Stomach (tissue), 9 donors: ENCODE data around the gene WLS. TPM values are rescaled to one million over a fixed set of nuclear protein-coding genes. Genes with fewer than 3 reads are reported as not detected.

Experiments
- DNase-seq, 2 donors: peaks; one replicate each; pipeline versions ENCODE4 v3.0.0 to v3.0.0-alpha.2; 2013 to 2019
- H3K27ac ChIP-seq, 5 donors: fragments of 200-600 bp in 4 of 5; sonication (generic) in 4 of 5; one replicate each; pipeline ENCODE4 v1.5.1; 2013 to 2019; ENCODE audit warnings: mild to moderate bottlenecking in 1 of 5, moderate library complexity in 1 of 5
- H3K27me3 ChIP-seq, 3 donors: fragments of 200-600 bp; sonication (generic); one replicate each; pipeline ENCODE4 v1.5.1; 2017 to 2019; ENCODE audit warnings: mixed run types in 1 of 3
- H3K36me3 ChIP-seq, 4 donors: fragments of 200-600 bp; sonication (generic); 1 replicate in 3 of 4; 2 replicates in 1 of 4; pipeline ENCODE4 v1.5.1; 2016 to 2019
- H3K4me1 ChIP-seq, 4 donors: fragments of 200-600 bp; sonication (generic); one replicate each; pipeline ENCODE4 v1.5.1; 2016 to 2019
- H3K4me3 ChIP-seq, 4 donors: fragments of 200-600 bp; sonication (generic) in 3 of 4; one replicate each; pipeline ENCODE4 v1.5.1; 2016 to 2019; ENCODE audit warnings: mild to moderate bottlenecking in 1 of 4
- H3K9me3 ChIP-seq, 4 donors: fragments of 200-600 bp; sonication (generic); one replicate each; pipeline ENCODE4 v1.5.1; 2016 to 2019
- EP300 ChIP-seq: sonication (generic); formaldehyde crosslinking; IDR thresholded peaks from one replicate; pipeline ENCODE4 v1.6.1; 2017; ENCODE audit warnings: antibody characterized with exemption
- POLR2A ChIP-seq, 4 donors: fragments of 450-650 bp; IDR thresholded peaks; one replicate each; pipeline ENCODE4 v1.6.1; 2016; ENCODE audit warnings: antibody characterized with exemption in 4 of 4, control low read depth in 2 of 4, mild to moderate bottlenecking in 1 of 4, moderate library complexity in 1 of 4
- POLR2AphosphoS5 ChIP-seq, 3 donors: sonication (generic); formaldehyde crosslinking; IDR thresholded peaks; one replicate each; pipeline ENCODE4 v1.6.1; 2016; ENCODE audit warnings: antibody characterized with exemption in 3 of 3
- WGBS, 5 donors: extraction: QIAGEN DNeasy Blood & Tissue Kit in 3 of 5; methylation state at CpG; one replicate each; pipeline versions ENCODE4 v1.1.5 to v1.1.7; 2013 to 2018; 5-methylcytosine and 5-hydroxymethylcytosine counted together
- intact Hi-C: fragments of 100-400 bp; cut with DNase I; formaldehyde crosslinking; loops from one replicate; pipeline ENCODE4 v1.15.1; 2023; ENCODE audit warnings: low total_unique reads
- polyA plus RNA-seq, 3 donors: library from polyadenylated mRNA; stranded (reverse); fragments of 200-250 nt; gene quantifications; one replicate each; pipeline ENCODE4 v1.2.3, GENCODE V29; 2013
- total RNA-seq, 5 donors: library from RNA; depleted of rRNA; stranded (reverse); fragments of >200 nt; gene quantifications; one replicate each; pipeline versions ENCODE4 v1.1.0 to v1.2.3, GENCODE V29; 2014 to 2016
- TF ChIP-seq, protein P1 (sequence below), 7 experiments: fragments of 450-650 bp in 4 of 7; fragments of 200-600 bp in 3 of 7; sonication (generic) in 3 of 7; IDR thresholded peaks; one replicate each; pipeline ENCODE4 v1.5.1; 2016 to 2019; ENCODE audit warnings: antibody characterized with exemption in 7 of 7, control low read depth in 2 of 7, mild to moderate bottlenecking in 1 of 7
- donor health status: healthy with polysubstance abuse.
- donor health status: Bipolar disorder and iron deficiency.
- donor health status: healthy.

The WLS gene
- total and polyA plus RNA-seq, 8 donors: 17.9 to 194 (median 66.8) TPM

DNA sequence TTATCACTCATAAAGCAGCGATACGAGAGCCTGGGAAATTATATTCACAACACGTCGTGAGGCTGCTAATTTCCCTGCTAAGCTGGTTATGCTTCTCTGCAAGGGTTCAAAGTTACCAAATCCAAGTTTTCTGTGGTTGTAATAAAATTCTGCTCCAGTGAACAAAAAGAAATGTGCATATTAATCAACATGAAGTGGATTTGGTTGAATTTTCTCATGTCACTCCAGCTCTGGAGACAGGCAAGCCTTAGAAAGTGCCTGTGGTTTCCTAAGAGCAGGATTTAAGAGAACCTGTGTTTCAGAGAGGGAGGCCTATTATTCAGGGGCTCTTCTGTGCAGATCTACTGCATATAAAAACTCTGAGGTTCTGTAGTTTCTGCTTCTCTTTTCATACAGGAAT is 87.5 kb downstream of the WLS start:
- Histone ChIP-seq H3K27ac (peak overlapping the region in 4 of 5 donors; percentile 68 to 82 (median 78)), H3K27me3 (no peaks in the 10 kb centered on the region), H3K9me3 (no peaks in the 10 kb centered on the region), H3K36me3 (peaks cover 15 to 46% (median 38%) of the 10 kb centered on the region in 4 donors), H3K4me1 (peaks cover 25 to 71% (median 52%) of the 10 kb centered on the region in 4 donors), H3K4me3 (peak overlapping the region in 1 of 4 donors; percentile 6)
- TF ChIP-seq, protein P1, sequence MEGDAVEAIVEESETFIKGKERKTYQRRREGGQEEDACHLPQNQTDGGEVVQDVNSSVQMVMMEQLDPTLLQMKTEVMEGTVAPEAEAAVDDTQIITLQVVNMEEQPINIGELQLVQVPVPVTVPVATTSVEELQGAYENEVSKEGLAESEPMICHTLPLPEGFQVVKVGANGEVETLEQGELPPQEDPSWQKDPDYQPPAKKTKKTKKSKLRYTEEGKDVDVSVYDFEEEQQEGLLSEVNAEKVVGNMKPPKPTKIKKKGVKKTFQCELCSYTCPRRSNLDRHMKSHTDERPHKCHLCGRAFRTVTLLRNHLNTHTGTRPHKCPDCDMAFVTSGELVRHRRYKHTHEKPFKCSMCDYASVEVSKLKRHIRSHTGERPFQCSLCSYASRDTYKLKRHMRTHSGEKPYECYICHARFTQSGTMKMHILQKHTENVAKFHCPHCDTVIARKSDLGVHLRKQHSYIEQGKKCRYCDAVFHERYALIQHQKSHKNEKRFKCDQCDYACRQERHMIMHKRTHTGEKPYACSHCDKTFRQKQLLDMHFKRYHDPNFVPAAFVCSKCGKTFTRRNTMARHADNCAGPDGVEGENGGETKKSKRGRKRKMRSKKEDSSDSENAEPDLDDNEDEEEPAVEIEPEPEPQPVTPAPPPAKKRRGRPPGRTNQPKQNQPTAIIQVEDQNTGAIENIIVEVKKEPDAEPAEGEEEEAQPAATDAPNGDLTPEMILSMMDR (IDR thresholded peaks at IDR 0.05): no peak
- TF ChIP-seq POLR2AphosphoS5 (IDR thresholded peaks at IDR 0.05): no peak
- no peak for TF ChIP-seq EP300
- no peak for TF ChIP-seq POLR2A (IDR thresholded peaks at IDR 0.05)
- no peak for DNase-seq
- 38 to 57% (median 47%) methylated on average over 4 of the region's 4 CpGs for WGBS, 5 donors
- intact Hi-C loops: no loop called here

DNA sequence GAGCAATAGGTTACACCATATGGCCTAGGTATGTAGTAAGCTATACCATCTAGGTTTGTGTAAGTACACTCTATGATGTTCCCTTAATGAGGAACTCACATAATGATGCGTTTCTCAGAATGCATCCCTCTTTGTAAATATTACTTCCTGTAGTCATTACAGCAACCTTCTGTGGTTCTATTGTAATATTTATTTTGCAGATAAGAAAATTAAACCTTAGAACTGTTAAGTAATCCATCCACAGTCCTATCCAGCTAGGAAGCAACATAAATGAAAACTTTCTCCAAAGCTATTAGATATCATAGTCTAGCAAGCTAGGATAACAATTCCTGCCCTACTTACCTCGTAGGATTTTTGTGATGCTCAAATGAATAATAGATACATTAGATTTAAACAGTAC is 88.7 kb downstream of the WLS start:
- intact Hi-C loops: no loop called here
- no peak for DNase-seq
- no peak overlapping the region for H3K4me3 ChIP-seq
- no peaks in the 10 kb centered on the region for H3K27me3 ChIP-seq
- WGBS, 5 donors: 16 to 48% (median 42%) methylated on average over 2 of the region's 2 CpGs
- H3K4me1 ChIP-seq: peaks cover 25 to 71% (median 52%) of the 10 kb centered on the region in 4 donors
- no peak for TF ChIP-seq EP300
- TF ChIP-seq POLR2A (IDR thresholded peaks at IDR 0.05): no peak
- peak in 1 of 3 donors; percentile 38 for TF ChIP-seq POLR2AphosphoS5 (IDR thresholded peaks at IDR 0.05)
- TF ChIP-seq, protein P1 (IDR thresholded peaks at IDR 0.05): no peak
- H3K36me3 ChIP-seq: peaks cover 3 to 40% (median 29%) of the 10 kb centered on the region in 4 donors
- peak overlapping the region in 3 of 5 donors; percentile 36 to 78 (median 62) for H3K27ac ChIP-seq
- H3K9me3 ChIP-seq: no peaks in the 10 kb centered on the region

GRCh38 chr1:68142461-68142860 is 89.9 kb downstream of the WLS start:
- TF ChIP-seq, protein P1 (IDR thresholded peaks at IDR 0.05): no peak
- TF ChIP-seq POLR2AphosphoS5 (IDR thresholded peaks at IDR 0.05) (no peak), POLR2A (IDR thresholded peaks at IDR 0.05) (no peak), EP300 (no peak)
- Histone ChIP-seq H3K4me1 (peaks cover 25 to 64% (median 49%) of the 10 kb centered on the region in 4 donors), H3K9me3 (no peaks in the 10 kb centered on the region), H3K27ac (peak overlapping the region; percentile 6 to 78 (median 62)), H3K4me3 (no peak overlapping the region), H3K36me3 (peaks cover 0 to 37% (median 27%) of the 10 kb centered on the region in 4 donors), H3K27me3 (no peaks in the 10 kb centered on the region)
- peak in 1 of 2 donors; percentile 20 for DNase-seq
- intact Hi-C loops: no loop called here
- WGBS, 5 donors: 59 to 76% (median 67%) methylated on average over 3 of the region's 3 CpGs

DNA sequence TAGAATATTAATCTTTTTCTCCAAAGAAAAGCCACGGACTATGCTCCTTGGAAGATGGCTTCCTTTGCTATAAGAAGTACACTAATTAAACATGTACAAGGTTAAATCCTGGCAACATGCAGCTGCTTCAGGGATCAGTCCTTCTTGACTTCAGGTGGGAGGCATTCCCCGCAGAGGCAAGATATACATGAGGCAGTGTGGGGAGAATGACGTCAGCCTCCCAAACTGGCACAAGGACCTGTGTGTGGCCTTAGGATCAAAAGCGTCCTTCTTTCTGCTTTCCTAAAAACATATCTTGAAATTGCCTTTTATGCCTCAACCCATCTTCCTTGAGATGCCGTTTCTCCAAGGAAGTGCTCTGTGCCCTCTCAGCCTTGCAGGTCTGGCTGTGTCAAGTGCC is 90.3 kb downstream of the WLS start:
- Histone ChIP-seq H3K36me3 (peaks cover 0 to 40% (median 30%) of the 10 kb centered on the region in 4 donors), H3K27me3 (no peaks in the 10 kb centered on the region), H3K27ac (peak overlapping the region; percentile 6 to 78 (median 62)), H3K9me3 (no peaks in the 10 kb centered on the region), H3K4me1 (peaks cover 25 to 63% (median 49%) of the 10 kb centered on the region in 4 donors), H3K4me3 (no peak overlapping the region)
- peak in 1 of 2 donors; percentile 41 for DNase-seq
- TF ChIP-seq POLR2AphosphoS5 (IDR thresholded peaks at IDR 0.05) (no peak), POLR2A (IDR thresholded peaks at IDR 0.05) (no peak), EP300 (no peak)
- TF ChIP-seq, protein P1 (IDR thresholded peaks at IDR 0.05): no peak
- 61 to 81% (median 73%) methylated on average over 5 of the region's 5 CpGs for WGBS, 5 donors
- intact Hi-C loops: no loop called here
